ENCODE data around the gene LBH. TPM values are rescaled to one million over a fixed set of nuclear protein-coding genes. Genes with fewer than 3 reads are reported as not detected.

Gene LBH
- total RNA-seq, 2 donors from 2014 or later, result 8.7 to 16.1 TPM

- TF ChIP-seq, protein P1, sequence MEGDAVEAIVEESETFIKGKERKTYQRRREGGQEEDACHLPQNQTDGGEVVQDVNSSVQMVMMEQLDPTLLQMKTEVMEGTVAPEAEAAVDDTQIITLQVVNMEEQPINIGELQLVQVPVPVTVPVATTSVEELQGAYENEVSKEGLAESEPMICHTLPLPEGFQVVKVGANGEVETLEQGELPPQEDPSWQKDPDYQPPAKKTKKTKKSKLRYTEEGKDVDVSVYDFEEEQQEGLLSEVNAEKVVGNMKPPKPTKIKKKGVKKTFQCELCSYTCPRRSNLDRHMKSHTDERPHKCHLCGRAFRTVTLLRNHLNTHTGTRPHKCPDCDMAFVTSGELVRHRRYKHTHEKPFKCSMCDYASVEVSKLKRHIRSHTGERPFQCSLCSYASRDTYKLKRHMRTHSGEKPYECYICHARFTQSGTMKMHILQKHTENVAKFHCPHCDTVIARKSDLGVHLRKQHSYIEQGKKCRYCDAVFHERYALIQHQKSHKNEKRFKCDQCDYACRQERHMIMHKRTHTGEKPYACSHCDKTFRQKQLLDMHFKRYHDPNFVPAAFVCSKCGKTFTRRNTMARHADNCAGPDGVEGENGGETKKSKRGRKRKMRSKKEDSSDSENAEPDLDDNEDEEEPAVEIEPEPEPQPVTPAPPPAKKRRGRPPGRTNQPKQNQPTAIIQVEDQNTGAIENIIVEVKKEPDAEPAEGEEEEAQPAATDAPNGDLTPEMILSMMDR (IDR thresholded peaks at IDR 0.05), result no peak
- no peak for DNase-seq
These were observed 17.5 kb downstream of the LBH start for GRCh38 chr2:30248791-30249190.

DNA sequence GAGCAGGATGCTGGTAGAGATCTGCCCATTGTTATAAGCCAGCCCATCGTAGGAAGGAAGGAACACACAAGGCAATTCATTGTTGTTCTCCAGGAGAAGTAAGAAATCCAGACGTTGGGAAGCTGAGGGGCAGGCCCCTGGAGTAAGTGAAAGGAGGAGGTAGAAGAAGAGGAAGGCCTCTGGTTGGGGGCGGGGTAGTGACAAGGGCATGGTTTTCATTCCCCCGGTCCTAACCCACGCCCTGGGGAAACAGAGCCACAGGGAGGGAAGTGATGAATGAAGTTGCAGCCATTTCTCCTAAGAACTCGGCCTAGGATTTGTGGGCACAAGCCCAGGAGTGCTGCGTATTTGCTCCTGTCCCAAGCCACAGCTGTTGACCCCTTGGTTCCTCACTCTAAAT, 18.0 kb downstream of the LBH start:
- Histone ChIP-seq H3K36me3 (no peaks in the 10 kb centered on the region), H3K4me3 (no peak overlapping the region), H3K9ac (ENCODE audit: low read depth in 2 of 2, low read length in 2 of 2) (no peak overlapping the region), H3K4me1 (peaks cover 3% of the 10 kb centered on the region), H3K9me3 (no peaks in the 10 kb centered on the region), H3K27ac (no peak overlapping the region), H3K27me3 (no peaks in the 10 kb centered on the region)
- TF ChIP-seq, protein P1 (IDR thresholded peaks at IDR 0.05), result no peak
- DNase-seq, result no peak
- intact Hi-C loops (cut with DNase I), result no loop called here

More at GRCh38 chr2:30248791-30249190, 17.5 kb downstream of the LBH start:
- H3K4me1 ChIP-seq, result peaks cover 3% of the 10 kb centered on the region
- H3K9me3 ChIP-seq, result no peaks in the 10 kb centered on the region
- no peak overlapping the region for H3K27ac ChIP-seq
- intact Hi-C loops (cut with DNase I), result no loop called here
- no peak overlapping the region for H3K9ac ChIP-seq (ENCODE audit: low read depth in 2 of 2, low read length in 2 of 2)
- H3K36me3 ChIP-seq, result no peaks in the 10 kb centered on the region
- no peak overlapping the region for H3K4me3 ChIP-seq
- H3K27me3 ChIP-seq, result no peaks in the 10 kb centered on the region

DNA sequence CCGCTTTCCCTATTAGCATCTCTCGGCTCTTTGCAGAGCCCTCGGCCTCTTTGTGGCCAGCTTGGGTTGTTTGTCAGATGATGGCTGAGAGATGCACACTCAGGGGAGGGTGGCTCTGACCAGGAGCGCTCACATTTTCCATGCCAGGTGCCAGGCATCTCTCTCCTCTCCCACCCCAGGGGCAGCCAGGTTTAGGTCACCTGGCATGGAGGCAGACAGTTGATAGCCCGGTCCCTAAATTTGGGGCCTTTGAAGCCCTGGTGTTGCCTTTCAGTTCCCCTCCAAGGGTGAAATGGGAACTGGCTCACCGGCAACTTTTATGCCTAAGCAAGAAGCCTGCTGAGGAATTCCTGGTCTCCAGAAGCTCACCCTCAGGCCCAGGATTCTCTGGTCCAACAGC, 19.1 kb downstream of the LBH start:
- intact Hi-C loops (cut with DNase I), result no loop called here
- H3K4me1 ChIP-seq, result peaks cover 3% of the 10 kb centered on the region
- H3K27me3 ChIP-seq, result no peaks in the 10 kb centered on the region
- TF ChIP-seq, protein P1 (IDR thresholded peaks at IDR 0.05), result no peak
- no peaks in the 10 kb centered on the region for H3K36me3 ChIP-seq
- H3K27ac ChIP-seq, result no peak overlapping the region
- no peak overlapping the region for H3K4me3 ChIP-seq
- no peaks in the 10 kb centered on the region for H3K9me3 ChIP-seq
- DNase-seq, result no peak
- H3K9ac ChIP-seq (ENCODE audit: low read depth in 2 of 2, low read length in 2 of 2), result no peak overlapping the region

DNA sequence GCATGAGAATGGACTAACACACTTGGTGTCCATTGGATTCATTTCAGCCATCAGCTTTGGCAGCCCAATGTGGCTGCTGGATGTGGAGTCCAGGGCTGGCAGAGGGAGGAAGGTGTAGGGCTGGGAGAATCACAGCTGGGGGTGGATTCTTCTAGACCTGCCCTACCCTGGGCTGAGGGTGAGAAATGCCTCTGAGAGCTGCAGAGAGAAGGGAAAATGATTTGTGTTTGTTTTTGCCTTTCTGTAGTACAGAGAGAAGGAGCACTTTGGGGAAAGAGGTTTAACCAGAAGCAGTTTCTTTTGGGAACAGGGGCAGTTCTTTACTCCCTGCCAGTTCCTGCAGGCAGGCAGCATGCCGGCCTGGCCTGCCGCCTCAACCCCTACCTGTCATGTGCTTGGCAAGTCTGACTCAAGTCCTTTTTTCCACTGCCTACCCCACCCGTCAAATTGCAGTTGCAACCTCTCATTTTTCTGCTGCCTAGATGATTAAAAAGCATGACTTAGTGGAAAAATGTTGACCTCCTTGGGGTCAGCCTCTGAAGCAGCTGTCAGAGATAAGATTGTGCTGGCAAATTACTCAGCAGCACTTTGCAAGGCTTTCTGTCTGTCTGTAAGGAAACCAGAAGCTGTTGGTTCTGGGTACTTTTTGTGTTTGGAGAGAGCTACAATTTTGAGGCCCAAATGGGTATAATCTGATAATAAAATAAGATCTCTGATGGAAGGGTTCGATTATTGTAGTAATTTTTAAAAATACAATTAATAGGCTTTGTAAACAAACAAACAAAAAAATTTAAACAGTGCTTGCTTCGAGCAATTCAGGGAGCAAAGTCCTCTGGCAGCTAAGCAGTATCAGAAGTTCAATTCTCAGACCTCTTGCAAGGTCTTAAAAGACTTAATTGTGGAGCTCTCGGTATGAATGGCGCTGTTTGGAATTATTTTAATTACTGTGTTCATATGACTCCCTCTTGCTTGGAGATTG, 21.7 kb downstream of the LBH start:
- H3K9ac ChIP-seq (ENCODE audit: low read depth in 2 of 2, low read length in 2 of 2), result peak overlapping the region; percentile 15 to 21

GRCh38 chr2:30253873-30254684, 22.7 kb downstream of the LBH start:
- Histone ChIP-seq H3K4me1 (peaks cover 3% of the 10 kb centered on the region), H3K27me3 (no peaks in the 10 kb centered on the region), H3K36me3 (no peaks in the 10 kb centered on the region), H3K9ac (ENCODE audit: low read depth in 2 of 2, low read length in 2 of 2) (no peak overlapping the region), H3K4me3 (no peak overlapping the region), H3K9me3 (no peaks in the 10 kb centered on the region), H3K27ac (no peak overlapping the region)
- TF ChIP-seq, protein P1 (IDR thresholded peaks at IDR 0.05), result no peak
- intact Hi-C loops (cut with DNase I), result no loop called here
- DNase-seq, result no peak

More for the DNA sequence above, 21.7 kb downstream of the LBH start:
- intact Hi-C loops (cut with DNase I), result no loop called here
- peak overlapping the region; percentile 53 for H3K27ac ChIP-seq
- DNase-seq, result no peak
- no peaks in the 10 kb centered on the region for H3K9me3 ChIP-seq
- TF ChIP-seq, protein P1 (IDR thresholded peaks at IDR 0.05), result no peak
- H3K36me3 ChIP-seq, result no peaks in the 10 kb centered on the region
- no peak overlapping the region for H3K4me3 ChIP-seq
- no peaks in the 10 kb centered on the region for H3K27me3 ChIP-seq
- H3K4me1 ChIP-seq, result peaks cover 3% of the 10 kb centered on the region

Data from colonic mucosa (tissue), 4 donors.